ENCODE results near the gene MDN1. TPM values are rescaled to one million over a fixed set of nuclear protein-coding genes. Genes with fewer than 3 reads are reported as not detected.

Gene MDN1
- polyA plus RNA-seq, 2 of the 4 experiments (the other 2 are of a cell fraction), result 6.4 to 20.5 TPM

DNA sequence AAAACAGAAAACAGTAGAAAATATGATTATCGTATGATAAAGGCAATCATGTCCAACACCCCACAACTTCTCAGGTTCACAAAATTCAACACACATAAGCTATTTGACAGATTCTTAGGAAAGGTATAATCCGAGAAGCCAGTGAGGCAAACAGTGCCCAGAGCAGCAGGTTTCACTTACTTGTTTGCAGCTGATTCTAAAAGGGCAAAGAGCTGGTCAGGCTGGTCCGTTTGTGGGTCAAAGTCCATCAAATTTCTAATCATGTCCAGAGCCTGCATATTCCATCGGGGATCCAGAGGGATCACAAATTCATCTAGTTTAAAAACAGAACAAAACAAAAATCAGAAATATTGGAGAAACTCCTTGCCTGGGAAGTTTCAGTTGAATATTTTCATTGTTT, 111.3 kb downstream of the MDN1 start:
- no peak overlapping the region for H3K27ac ChIP-seq
- no peaks in the 10 kb centered on the region for H3K4me1 ChIP-seq
- FAIRE-seq, result no peak
- no peaks in the 10 kb centered on the region for H3K9me3 ChIP-seq
- no peak for ATAC-seq
- ChIA-PET POLR2A (interaction anchor here (0.7 kb wide), 1 partner anchor 69 kb away, joined by 3 read pairs; the partner anchor contains the start of gene LYRM2), CTCF (no interaction called here)
- no peak overlapping the region for H3K4me3 ChIP-seq
- no peak overlapping the region for H3K4me2 ChIP-seq
- no peak for DNase-seq (ENCODE audit: low read depth in 1 of 2, low spot score in 1 of 2)
- WGBS (ENCODE audit: missing lambda C conversion rate), result 69% methylated on average over 4 of the region's 4 CpGs
- TF ChIP-seq, protein P1, sequence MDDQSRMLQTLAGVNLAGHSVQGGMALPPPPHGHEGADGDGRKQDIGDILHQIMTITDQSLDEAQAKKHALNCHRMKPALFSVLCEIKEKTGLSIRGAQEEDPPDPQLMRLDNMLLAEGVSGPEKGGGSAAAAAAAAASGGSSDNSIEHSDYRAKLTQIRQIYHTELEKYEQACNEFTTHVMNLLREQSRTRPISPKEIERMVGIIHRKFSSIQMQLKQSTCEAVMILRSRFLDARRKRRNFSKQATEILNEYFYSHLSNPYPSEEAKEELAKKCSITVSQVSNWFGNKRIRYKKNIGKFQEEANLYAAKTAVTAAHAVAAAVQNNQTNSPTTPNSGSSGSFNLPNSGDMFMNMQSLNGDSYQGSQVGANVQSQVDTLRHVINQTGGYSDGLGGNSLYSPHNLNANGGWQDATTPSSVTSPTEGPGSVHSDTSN (IDR thresholded peaks at IDR 0.05), result no peak
- TF ChIP-seq, protein P2, sequence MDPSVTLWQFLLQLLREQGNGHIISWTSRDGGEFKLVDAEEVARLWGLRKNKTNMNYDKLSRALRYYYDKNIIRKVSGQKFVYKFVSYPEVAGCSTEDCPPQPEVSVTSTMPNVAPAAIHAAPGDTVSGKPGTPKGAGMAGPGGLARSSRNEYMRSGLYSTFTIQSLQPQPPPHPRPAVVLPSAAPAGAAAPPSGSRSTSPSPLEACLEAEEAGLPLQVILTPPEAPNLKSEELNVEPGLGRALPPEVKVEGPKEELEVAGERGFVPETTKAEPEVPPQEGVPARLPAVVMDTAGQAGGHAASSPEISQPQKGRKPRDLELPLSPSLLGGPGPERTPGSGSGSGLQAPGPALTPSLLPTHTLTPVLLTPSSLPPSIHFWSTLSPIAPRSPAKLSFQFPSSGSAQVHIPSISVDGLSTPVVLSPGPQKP (IDR thresholded peaks at IDR 0.05; ENCODE audit: low read depth, low read length), result no peak
- TF ChIP-seq EHMT2 (IDR thresholded peaks at IDR 0.05; ENCODE audit: low read depth) (no peak), GATA3 (IDR thresholded peaks at IDR 0.05; ENCODE audit: borderline replicate concordance) (no peak), HOXA7 (CRISPR knock-in tag; IDR thresholded peaks at IDR 0.05) (no peak), KDM1A (IDR thresholded peaks at IDR 0.05; ENCODE audit: low read depth) (no peak), BHLHE40 (IDR thresholded peaks at IDR 0.05; ENCODE audit: low read depth, low read length) (no peak), RCOR1 (IDR thresholded peaks at IDR 0.05; ENCODE audit: low read depth, low read length) (no peak), CBX2 (IDR thresholded peaks at IDR 0.05; ENCODE audit: borderline replicate concordance, low read depth) (no peak)
- TF ChIP-seq, protein P3, sequence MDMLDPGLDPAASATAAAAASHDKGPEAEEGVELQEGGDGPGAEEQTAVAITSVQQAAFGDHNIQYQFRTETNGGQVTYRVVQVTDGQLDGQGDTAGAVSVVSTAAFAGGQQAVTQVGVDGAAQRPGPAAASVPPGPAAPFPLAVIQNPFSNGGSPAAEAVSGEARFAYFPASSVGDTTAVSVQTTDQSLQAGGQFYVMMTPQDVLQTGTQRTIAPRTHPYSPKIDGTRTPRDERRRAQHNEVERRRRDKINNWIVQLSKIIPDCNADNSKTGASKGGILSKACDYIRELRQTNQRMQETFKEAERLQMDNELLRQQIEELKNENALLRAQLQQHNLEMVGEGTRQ (IDR thresholded peaks at IDR 0.05), result no peak
- TF ChIP-seq, protein P4, sequence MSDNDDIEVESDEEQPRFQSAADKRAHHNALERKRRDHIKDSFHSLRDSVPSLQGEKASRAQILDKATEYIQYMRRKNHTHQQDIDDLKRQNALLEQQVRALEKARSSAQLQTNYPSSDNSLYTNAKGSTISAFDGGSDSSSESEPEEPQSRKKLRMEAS (IDR thresholded peaks at IDR 0.05), result no peak

DNA sequence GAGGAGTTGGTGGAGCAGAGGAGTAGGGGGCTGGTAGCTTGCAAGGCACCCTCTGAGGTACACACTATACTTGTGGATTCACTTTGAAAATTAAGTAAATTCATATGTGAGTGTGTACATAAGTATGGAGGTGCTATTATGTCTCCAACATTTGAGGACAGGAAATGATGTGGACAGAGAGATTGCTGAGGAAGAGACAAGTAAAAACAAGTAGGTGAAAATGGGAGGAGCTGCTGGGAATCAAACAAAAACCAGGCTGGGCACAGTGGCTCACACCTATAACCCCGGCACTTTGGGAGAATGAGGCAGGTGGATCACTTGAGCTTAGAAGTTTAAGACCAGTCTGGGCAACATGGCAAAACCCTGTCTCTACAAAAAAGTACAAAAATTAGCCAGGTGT, 111.8 kb downstream of the MDN1 start:
- DNase-seq (ENCODE audit: low read depth in 1 of 2, low spot score in 1 of 2) (no peak), FAIRE-seq (no peak), ATAC-seq (no peak)
- WGBS (ENCODE audit: missing lambda C conversion rate), result 93% methylated on average over 1 of the region's 1 CpG
- no peak overlapping the region for H3K4me2 ChIP-seq
- H3K27ac ChIP-seq, result no peak overlapping the region
- no peak overlapping the region for H3K4me3 ChIP-seq
- CTCF ChIA-PET, result no interaction called here
- POLR2A ChIA-PET, result interaction anchor here (0.7 kb wide), 1 partner anchor 69 kb away, joined by 3 read pairs; the partner anchor contains the start of gene LYRM2
- TF ChIP-seq TFCP2L1 (CRISPR knock-in tag; IDR thresholded peaks at IDR 0.05) (no peak), NFE2L2 (conservative IDR thresholded peaks at IDR 0.05; ENCODE audit: low read length) (no peak), POLR2A (IDR thresholded peaks at IDR 0.05; ENCODE audit: low read length) (no peak), HOXB13 (CRISPR knock-in tag; IDR thresholded peaks at IDR 0.05; ENCODE audit: low read depth) (no peak), SREBF2 (IDR thresholded peaks at IDR 0.05) (no peak), PHF8 (IDR thresholded peaks at IDR 0.05; ENCODE audit: borderline replicate concordance, low read depth) (no peak), HDAC2 (IDR thresholded peaks at IDR 0.05) (no peak), RAD21 (conservative IDR thresholded peaks at IDR 0.05 in 1 of 2, IDR thresholded peaks at IDR 0.05 in 1 of 2) (no peak), MAFK (IDR thresholded peaks at IDR 0.05; ENCODE audit: partially characterized antibody) (no peak)
- TF ChIP-seq, protein P5, sequence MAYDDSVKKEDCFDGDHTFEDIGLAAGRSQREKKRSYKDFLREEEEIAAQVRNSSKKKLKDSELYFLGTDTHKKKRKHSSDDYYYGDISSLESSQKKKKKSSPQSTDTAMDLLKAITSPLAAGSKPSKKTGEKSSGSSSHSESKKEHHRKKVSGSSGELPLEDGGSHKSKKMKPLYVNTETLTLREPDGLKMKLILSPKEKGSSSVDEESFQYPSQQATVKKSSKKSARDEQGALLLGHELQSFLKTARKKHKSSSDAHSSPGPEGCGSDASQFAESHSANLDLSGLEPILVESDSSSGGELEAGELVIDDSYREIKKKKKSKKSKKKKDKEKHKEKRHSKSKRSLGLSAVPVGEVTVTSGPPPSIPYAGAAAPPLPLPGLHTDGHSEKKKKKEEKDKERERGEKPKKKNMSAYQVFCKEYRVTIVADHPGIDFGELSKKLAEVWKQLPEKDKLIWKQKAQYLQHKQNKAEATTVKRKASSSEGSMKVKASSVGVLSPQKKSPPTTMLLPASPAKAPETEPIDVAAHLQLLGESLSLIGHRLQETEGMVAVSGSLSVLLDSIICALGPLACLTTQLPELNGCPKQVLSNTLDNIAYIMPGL (CRISPR knock-in tag; IDR thresholded peaks at IDR 0.05; ENCODE audit: borderline replicate concordance), result no peak
- no peaks in the 10 kb centered on the region for H3K9me3 ChIP-seq
- H3K4me1 ChIP-seq, result no peaks in the 10 kb centered on the region

DNA sequence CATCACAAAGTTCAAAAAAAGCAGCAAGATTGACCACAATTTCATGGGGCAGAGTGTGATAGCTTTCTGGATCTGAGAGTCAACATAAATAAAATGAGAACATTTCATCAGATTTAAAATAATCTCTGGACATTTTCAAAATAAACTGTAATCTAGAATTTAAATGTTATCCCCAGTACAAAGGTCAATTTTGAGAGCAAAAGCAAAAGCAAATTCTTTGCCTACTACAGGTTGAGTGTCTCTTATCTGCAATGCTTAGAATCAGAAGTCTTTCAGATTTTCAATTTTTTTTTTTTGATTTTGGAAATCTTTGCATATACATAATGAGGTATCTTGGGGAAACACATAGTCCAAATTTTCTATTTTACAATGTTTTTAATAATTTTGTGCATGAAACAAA, 113.5 kb downstream of the MDN1 start:
- no peaks in the 10 kb centered on the region for H3K9me3 ChIP-seq
- no peak for DNase-seq (ENCODE audit: low read depth in 1 of 2, low spot score in 1 of 2)
- TF ChIP-seq CBX2 (IDR thresholded peaks at IDR 0.05; ENCODE audit: borderline replicate concordance, low read depth), result no peak
- TF ChIP-seq, protein P6, sequence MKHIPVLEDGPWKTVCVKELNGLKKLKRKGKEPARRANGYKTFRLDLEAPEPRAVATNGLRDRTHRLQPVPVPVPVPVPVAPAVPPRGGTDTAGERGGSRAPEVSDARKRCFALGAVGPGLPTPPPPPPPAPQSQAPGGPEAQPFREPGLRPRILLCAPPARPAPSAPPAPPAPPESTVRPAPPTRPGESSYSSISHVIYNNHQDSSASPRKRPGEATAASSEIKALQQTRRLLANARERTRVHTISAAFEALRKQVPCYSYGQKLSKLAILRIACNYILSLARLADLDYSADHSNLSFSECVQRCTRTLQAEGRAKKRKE (CRISPR knock-in tag; IDR thresholded peaks at IDR 0.05; ENCODE audit: low read depth), result no peak
- ChIA-PET POLR2A (no interaction called here), CTCF (no interaction called here)
- no peak overlapping the region for H3K4me2 ChIP-seq
- H3K4me1 ChIP-seq, result no peaks in the 10 kb centered on the region
- H3K4me3 ChIP-seq, result no peak overlapping the region
- no peak for FAIRE-seq
- no peak overlapping the region for H3K27ac ChIP-seq
- no peak for ATAC-seq

All from A549 (cell line).